Stimulated activated CD8-positive, alpha-beta memory T cell treated with anti-CD3 and anti-CD28 coated beads, Interleukin-12 subunit alpha, Interleukin-12 subunit beta, amount 100 ng/mL, for 4 hours (primary cell): ENCODE results near the gene FNDC3B.

ENCODE experiments used
- DNase-seq: peaks from one replicate; pipeline ENCODE4 v3.0.0-alpha.2; 2020; ENCODE audit warnings: low read depth

FNDC3B gene

GRCh38 chr3:172213904-172214303, 174.5 kb downstream of the FNDC3B start:
- no peak for DNase-seq

DNA sequence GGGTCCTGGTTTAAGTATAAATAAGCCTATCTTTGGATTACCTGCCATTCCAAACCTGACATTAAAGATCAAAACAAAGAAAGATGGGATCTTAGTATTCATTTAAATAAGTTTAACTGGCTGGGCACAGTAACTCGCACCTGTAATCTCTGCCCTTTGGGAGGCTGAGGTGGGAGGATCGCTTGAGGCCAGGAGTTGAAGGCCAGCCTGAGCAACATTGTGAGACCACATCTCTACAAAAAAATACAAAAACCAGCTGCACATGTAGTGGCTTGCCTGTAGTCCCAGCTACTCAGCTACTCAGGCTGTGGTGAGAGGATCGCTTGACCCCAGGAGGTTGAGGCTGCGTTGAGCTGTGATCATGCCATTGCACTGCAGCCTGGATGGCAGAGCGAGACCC, 176.9 kb downstream of the FNDC3B start:
- DNase-seq = no peak

- no peak for DNase-seq
These were observed 177.5 kb downstream of the FNDC3B start for GRCh38 chr3:172216911-172217310.

GRCh38 chr3:172217877-172218276, 178.5 kb downstream of the FNDC3B start:
- DNase-seq = no peak

DNA sequence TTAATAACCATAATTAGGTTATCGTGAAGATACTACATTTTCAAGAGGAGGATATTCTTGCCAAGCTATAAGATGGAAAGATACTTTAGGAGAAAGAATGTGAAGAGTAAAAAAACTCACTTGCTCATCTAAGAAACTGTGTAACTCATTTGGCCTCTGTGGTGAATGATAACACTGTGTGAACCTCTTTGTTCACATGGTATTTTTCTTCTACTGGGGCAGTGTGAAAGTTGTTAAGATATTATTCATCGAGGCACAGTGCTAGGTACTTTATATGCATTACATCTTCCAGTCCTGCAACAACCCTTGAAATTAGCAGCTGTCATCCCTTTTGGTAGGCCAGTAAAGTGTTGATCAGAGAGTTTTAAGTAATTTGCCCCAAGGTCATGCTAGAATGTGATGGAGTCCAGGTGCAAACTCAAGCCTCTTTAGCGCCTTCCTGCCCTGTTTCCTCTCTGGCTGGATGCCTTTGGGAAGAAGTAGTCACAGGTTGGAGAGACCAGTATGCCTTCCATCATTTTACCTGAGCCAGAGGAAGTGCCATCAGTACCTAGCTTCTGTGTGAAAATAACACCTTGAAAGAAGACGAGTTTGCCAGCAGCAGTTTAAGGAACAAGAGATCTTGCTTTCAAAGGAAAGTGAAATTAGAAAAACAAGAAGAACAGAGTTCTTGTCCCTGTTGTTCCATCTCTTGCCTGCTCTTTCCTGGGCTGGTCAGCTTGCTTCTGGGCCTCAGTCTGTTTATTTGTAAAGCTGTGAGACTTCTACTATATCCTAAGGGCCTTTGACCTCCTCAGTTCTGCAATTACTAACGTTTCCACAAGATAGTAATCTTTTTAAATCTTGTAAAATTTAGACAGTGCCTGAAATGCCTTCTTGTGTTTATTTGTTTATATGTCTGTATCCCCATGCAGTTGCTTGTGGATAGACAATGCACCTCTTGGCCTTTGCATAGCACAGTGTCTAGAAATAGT, 179.3 kb downstream of the FNDC3B start:
- DNase-seq = no peak

- no peak for DNase-seq
These were observed 180.4 kb downstream of the FNDC3B start for GRCh38 chr3:172219750-172220149.

DNA sequence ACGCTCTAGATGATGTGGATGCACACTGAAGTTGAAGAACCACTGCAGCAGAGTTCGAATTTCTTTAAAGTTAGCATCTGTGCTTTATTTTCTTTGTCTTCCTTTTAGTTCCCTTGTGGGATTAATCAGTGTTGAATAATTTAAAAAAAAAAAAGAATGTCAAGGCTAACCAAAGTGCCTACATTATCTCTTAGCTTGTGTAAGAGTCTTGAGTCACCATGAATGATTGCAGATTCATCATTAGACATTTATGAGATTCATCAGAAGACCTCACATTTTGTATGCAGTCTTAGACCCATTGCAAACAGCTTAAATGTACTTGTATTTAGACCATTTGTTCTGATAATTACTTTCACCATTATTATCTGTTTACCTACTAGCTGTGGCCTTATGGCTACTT, 182.2 kb downstream of the FNDC3B start:
- DNase-seq = no peak

DNA sequence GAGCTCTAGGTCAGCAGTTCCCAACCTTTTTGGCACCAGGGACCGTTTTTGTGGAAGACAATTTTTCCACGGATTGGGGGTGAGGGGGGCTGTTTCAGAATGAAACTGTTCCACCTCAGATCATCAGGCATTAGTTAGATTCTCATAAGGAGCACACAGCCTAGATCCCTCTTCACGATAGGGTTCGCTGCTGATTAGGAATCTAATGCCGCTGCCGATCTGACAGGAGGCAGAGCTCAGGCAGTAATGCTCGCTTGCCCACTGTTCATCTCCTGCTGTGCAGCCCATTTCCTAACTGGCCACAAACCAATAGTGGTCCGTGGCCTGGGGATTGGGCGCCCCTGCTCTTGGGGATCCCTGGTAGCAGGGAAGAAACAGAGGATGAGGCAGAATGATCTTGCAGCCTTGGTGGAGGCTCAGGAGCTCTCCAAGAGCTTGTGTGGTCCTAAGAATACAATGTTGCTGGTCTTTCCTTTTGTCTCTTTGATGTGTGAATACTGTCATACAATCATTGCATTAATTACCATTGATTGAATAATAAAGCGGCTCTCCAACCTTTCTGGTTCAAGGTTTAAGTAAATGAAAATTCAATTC, 183.2 kb downstream of the FNDC3B start:
- DNase-seq = no peak

GRCh38 chr3:172223870-172224269, 184.5 kb downstream of the FNDC3B start:
- no peak for DNase-seq

- DNase-seq = no peak
These were observed 185.3 kb downstream of the FNDC3B start for GRCh38 chr3:172224560-172225214.

GRCh38 chr3:172225215-172225707, 185.9 kb downstream of the FNDC3B start:
- DNase-seq = no peak

- DNase-seq = no peak
These were observed 187.5 kb downstream of the FNDC3B start for GRCh38 chr3:172226831-172227230.

DNA sequence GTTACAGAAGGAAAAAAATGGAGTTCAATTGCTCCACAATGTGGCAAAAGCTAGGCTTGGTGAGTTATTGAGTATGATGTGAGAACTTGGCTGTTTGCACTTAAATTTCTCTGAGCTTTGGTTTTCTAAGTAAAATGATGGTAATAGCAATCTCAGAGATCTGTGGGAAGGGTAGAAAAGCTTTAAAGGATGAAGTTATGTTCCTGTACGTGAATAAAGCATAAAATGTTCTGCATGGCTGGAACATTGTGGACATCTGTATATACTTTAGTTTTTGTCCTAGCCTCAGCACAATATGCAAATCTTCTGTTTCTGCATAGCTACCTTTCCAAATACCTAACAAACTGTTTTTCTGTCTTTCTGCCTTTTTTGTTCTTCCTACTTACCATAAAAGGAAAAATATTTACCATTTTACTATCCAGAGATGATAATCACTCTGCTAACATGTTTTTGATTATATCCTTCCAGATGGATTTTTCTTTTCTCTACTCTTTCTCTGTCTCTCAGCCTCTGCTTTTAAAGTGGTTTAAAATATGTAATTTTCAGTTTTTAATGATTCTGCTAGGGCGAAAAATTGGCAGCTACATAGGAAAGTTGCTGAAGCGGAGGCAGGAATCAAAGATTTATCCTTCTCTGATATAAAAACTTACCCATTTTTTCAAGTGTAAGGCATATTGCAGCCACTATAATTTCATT, 188.1 kb downstream of the FNDC3B start:
- DNase-seq = no peak

DNA sequence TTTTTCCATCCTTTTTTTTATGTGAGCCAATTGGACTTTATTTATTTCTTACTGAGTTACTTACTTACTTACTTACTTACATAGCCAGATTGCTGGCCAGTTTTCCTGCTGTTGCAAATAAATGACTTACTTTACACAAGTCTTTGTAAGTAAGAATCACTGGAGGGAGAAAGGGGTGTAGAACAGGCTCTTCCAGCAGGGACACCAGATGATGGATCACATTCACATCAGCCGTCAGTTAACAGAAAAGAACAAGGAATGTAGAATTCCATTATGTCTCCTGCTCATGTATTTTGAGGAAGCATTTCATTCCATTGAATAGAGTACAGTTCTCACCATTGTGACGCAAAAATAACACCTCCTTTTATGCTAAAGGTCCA, 188.6 kb downstream of the FNDC3B start:
- no peak for DNase-seq

GRCh38 chr3:172229462-172229861, 190.1 kb downstream of the FNDC3B start:
- DNase-seq = no peak

- no peak for DNase-seq
These were observed 192.0 kb downstream of the FNDC3B start for GRCh38 chr3:172231318-172231901.

GRCh38 chr3:172232579-172233212, 193.3 kb downstream of the FNDC3B start:
- no peak for DNase-seq

DNA sequence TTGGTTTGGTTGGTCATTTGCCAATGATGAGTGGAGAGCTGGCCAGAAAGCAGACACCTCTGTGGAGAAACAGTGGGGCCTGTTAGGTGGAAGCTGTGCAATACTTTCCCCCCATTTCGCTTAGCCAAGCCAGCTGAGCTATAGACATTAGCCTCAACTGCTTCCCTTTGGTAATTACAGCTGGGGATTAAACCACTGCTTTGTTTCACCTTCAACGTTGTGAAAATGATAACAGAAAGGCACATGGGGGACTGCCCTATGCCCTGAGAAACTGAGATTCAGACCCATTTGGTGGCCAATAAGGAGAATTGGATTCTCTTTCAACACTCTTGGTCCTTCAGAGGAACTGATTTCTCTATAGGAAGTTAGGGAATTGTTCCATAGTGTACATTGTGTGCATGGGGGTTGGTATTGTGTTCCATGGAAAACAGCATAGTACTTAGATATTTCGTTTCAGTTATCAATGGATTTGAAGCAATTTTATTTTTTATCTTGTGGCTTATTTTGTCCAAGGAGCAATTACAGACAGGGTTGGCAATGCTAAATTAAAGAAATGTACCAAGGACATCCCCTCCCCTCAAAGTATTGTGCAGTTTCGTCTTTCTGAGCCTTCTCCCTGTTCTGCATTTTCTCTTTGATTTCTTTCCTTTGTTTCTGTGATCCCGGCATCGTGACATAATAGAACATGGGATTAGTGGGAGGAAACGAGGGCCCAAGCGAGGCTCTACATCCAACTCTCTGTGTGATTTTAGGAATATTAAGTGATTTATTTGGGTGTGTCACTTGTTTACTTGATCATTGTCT, 194.3 kb downstream of the FNDC3B start:
- DNase-seq = no peak

DNA sequence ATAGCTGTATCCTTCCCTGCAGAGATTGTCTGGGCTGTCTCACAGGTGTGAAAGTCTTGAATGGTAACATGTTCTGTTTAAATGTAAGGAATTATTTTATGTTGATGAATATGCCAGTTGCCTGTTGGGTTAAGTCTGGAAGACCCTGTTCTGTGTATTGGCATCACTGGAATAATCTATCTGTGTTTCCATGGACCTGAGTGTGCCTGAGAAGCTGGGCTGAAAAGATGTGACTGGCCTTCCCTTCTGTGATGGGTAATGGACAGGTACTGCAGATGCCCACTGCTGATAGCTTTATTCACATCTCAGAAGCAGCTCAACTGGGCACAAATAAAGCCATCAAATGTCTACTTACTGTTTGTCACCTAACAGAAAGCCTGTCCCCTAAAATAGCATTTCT, 196.3 kb downstream of the FNDC3B start:
- no peak for DNase-seq
